WTC11 (cell line): ENCODE data around the gene PLXNB1. TPM values are rescaled to one million over a fixed set of nuclear protein-coding genes. Genes with fewer than 3 reads are reported as not detected.
A peak's percentile ranks its signal among the peaks of the same experiment; 100 is the strongest.

Experiments used
- AFF4 ChIP-seq: sonication (generic); formaldehyde crosslinking; IDR thresholded peaks from 2 replicates; pipeline ENCODE4 v1.8.1; 2023; ENCODE audit warnings: mild to moderate bottlenecking, missing genetic modification reagents, borderline replicate concordance
- ATF1 ChIP-seq: sonication (generic); formaldehyde crosslinking; IDR thresholded peaks from 2 replicates; pipeline ENCODE4 v1.8.1; 2023; ENCODE audit warnings: mild to moderate bottlenecking, moderate library complexity, missing genetic modification reagents
- CREB1 ChIP-seq: sonication (generic); formaldehyde crosslinking; IDR thresholded peaks from 2 replicates; pipeline ENCODE4 v1.8.0; 2023; ENCODE audit warnings: mild to moderate bottlenecking, missing genetic modification reagents
- ESRRA ChIP-seq: sonication (generic); formaldehyde crosslinking; IDR thresholded peaks from 2 replicates; pipeline ENCODE4 v1.8.1; 2022; ENCODE audit warnings: mild to moderate bottlenecking, missing genetic modification reagents, borderline replicate concordance
- FOXK1 ChIP-seq: sonication (generic); formaldehyde crosslinking; IDR thresholded peaks from 2 replicates; pipeline ENCODE4 v1.8.0; 2022; ENCODE audit warnings: mild to moderate bottlenecking, moderate library complexity, missing genetic modification reagents
- GRHL2 ChIP-seq: fragments of 250-450 bp; sonication (Bioruptor Pico); IDR thresholded peaks from 2 replicates; pipeline ENCODE4 v1.8.0; 2022; ENCODE audit warnings: mild to moderate bottlenecking, moderate library complexity; ENCODE audit not compliant: insufficient replicate concordance, severe bottlenecking
- NFATC4 ChIP-seq: fragments of 250-450 bp; sonication (Bioruptor Pico); IDR thresholded peaks from 2 replicates; pipeline ENCODE4 v1.9.0; 2021; ENCODE audit warnings: mild to moderate bottlenecking
- NFE2L1 ChIP-seq: sonication (generic); formaldehyde crosslinking; IDR thresholded peaks from 2 replicates; pipeline ENCODE4 v1.8.1; 2023; ENCODE audit warnings: missing genetic modification reagents
- NR3C1 ChIP-seq: sonication (generic); formaldehyde crosslinking; conservative IDR thresholded peaks from 2 replicates; pipeline ENCODE4 v1.8.1; 2023; ENCODE audit warnings: low read depth, mild to moderate bottlenecking, missing genetic modification reagents
- PRRX2 ChIP-seq: fragments of 250-450 bp; sonication (Bioruptor Pico); IDR thresholded peaks from 2 replicates; pipeline ENCODE4 v1.8.0; 2021; ENCODE audit warnings: mild to moderate bottlenecking
- SMAD3 ChIP-seq: sonication (generic); formaldehyde crosslinking; IDR thresholded peaks from 2 replicates; pipeline ENCODE4 v1.8.0; 2022; ENCODE audit warnings: missing genetic modification reagents, mild to moderate bottlenecking, borderline replicate concordance
- TEAD1 ChIP-seq: sonication (generic); formaldehyde crosslinking; IDR thresholded peaks from 2 replicates; pipeline ENCODE4 v1.8.0; 2022; ENCODE audit warnings: mild to moderate bottlenecking, missing genetic modification reagents
- ZBTB21 ChIP-seq: sonication (generic); formaldehyde crosslinking; IDR thresholded peaks from 2 replicates; pipeline ENCODE4 v1.8.1; 2023; ENCODE audit warnings: mild to moderate bottlenecking, missing genetic modification reagents, borderline replicate concordance
- ZNF232 ChIP-seq: sonication (generic); formaldehyde crosslinking; IDR thresholded peaks from 2 replicates; pipeline ENCODE4 v1.8.0; 2022; ENCODE audit warnings: mild to moderate bottlenecking, missing genetic modification reagents
- ZNF416 ChIP-seq: fragments of 250-450 bp; sonication (Bioruptor Pico); IDR thresholded peaks from 2 replicates; pipeline ENCODE4 v1.9.0; 2021; ENCODE audit warnings: mild to moderate bottlenecking, inconsistent platforms
- total RNA-seq: library from RNA; stranded (reverse); gene quantifications from 3 replicates; pipeline ENCODE4 v1.2.3, GENCODE V29; 2021
- TF ChIP-seq, protein P1 (sequence below): sonication (generic); formaldehyde crosslinking; IDR thresholded peaks from 2 replicates; pipeline ENCODE4 v1.8.1; 2023; ENCODE audit warnings: mild to moderate bottlenecking, missing genetic modification reagents
- TF ChIP-seq, protein P2 (sequence below): sonication (generic); formaldehyde crosslinking; IDR thresholded peaks from 2 replicates; pipeline ENCODE4 v1.8.1; 2023; ENCODE audit warnings: mild to moderate bottlenecking, missing genetic modification reagents
- TF ChIP-seq, protein P3 (sequence below): sonication (generic); formaldehyde crosslinking; IDR thresholded peaks from 2 replicates; pipeline ENCODE4 v1.8.0; 2023; ENCODE audit warnings: missing genetic modification reagents, mild to moderate bottlenecking, borderline replicate concordance

Gene PLXNB1
- total RNA-seq, 1 experiment from 2014 or later, result 143 TPM

DNA sequence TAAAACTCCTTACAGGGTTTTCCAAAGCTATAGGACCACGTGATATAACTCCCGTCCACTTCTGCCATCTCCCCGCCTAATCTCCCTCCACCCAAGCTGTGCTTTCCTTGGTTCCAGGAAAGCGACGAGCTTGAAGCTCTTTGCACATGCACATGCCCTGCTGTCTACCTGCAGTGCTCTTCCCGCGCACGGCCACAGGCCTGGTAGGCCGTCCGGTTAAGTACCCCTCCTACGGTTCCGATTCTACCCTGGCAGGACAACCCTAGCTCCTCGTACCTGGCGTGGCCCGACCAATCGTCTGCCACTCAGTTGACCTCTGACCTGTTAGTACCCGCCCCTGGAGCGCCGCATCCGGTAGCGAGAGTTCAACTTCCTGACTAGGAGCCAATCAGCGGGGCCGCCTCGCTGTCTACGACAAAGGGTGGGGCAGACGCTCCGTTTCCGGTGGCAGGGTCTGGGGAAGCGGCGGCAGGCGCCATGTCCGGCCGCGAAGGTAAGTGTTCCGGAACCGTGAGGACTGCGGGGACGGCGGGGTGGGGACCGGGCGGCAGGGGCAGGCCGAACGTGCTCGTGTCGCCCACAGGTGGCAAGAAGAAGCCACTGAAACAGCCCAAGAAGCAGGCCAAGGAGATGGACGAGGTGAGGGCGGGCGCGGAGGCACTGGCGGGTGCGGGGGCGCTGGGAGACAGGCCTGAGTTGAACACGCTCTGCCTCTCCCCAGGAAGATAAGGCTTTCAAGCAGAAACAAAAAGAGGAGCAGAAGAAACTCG is 10.1 kb upstream of the PLXNB1 start, which contains the start of the genes CCDC51 and TMA7 (continued):
- TF ChIP-seq, protein P1, sequence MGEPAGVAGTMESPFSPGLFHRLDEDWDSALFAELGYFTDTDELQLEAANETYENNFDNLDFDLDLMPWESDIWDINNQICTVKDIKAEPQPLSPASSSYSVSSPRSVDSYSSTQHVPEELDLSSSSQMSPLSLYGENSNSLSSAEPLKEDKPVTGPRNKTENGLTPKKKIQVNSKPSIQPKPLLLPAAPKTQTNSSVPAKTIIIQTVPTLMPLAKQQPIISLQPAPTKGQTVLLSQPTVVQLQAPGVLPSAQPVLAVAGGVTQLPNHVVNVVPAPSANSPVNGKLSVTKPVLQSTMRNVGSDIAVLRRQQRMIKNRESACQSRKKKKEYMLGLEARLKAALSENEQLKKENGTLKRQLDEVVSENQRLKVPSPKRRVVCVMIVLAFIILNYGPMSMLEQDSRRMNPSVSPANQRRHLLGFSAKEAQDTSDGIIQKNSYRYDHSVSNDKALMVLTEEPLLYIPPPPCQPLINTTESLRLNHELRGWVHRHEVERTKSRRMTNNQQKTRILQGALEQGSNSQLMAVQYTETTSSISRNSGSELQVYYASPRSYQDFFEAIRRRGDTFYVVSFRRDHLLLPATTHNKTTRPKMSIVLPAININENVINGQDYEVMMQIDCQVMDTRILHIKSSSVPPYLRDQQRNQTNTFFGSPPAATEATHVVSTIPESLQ (CRISPR knock-in tag), result no peak
- TF ChIP-seq, protein P2, sequence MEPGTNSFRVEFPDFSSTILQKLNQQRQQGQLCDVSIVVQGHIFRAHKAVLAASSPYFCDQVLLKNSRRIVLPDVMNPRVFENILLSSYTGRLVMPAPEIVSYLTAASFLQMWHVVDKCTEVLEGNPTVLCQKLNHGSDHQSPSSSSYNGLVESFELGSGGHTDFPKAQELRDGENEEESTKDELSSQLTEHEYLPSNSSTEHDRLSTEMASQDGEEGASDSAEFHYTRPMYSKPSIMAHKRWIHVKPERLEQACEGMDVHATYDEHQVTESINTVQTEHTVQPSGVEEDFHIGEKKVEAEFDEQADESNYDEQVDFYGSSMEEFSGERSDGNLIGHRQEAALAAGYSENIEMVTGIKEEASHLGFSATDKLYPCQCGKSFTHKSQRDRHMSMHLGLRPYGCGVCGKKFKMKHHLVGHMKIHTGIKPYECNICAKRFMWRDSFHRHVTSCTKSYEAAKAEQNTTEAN (CRISPR knock-in tag), result 0 out of 2 replicates have a peak, but pooled peaks have one; percentile 69
- TF ChIP-seq SMAD3, result peak; percentile 91
- TF ChIP-seq NFATC4 (CRISPR knock-in tag), result no peak
- no peak for TF ChIP-seq AFF4 (CRISPR knock-in tag)
- no peak for TF ChIP-seq ZNF416 (CRISPR knock-in tag)
- TF ChIP-seq ATF1 (CRISPR knock-in tag), result peak; percentile 92
- no peak for TF ChIP-seq PRRX2 (CRISPR knock-in tag)
- peak; percentile 82; the same call in 1 of the 2 replicates for TF ChIP-seq ZBTB21 (CRISPR knock-in tag)
- TF ChIP-seq NR3C1, result no peak
- peak; percentile 65; the same call in 1 of the 2 replicates for TF ChIP-seq ESRRA
- TF ChIP-seq TEAD1 (CRISPR knock-in tag), result peak; percentile 57; the same call in 1 of the 2 replicates
- TF ChIP-seq ZNF232, result peak; percentile 95
- peak; percentile 65 for TF ChIP-seq NFE2L1 (CRISPR knock-in tag)
- TF ChIP-seq FOXK1 (CRISPR knock-in tag), result peak; percentile 96
- TF ChIP-seq, protein P3, sequence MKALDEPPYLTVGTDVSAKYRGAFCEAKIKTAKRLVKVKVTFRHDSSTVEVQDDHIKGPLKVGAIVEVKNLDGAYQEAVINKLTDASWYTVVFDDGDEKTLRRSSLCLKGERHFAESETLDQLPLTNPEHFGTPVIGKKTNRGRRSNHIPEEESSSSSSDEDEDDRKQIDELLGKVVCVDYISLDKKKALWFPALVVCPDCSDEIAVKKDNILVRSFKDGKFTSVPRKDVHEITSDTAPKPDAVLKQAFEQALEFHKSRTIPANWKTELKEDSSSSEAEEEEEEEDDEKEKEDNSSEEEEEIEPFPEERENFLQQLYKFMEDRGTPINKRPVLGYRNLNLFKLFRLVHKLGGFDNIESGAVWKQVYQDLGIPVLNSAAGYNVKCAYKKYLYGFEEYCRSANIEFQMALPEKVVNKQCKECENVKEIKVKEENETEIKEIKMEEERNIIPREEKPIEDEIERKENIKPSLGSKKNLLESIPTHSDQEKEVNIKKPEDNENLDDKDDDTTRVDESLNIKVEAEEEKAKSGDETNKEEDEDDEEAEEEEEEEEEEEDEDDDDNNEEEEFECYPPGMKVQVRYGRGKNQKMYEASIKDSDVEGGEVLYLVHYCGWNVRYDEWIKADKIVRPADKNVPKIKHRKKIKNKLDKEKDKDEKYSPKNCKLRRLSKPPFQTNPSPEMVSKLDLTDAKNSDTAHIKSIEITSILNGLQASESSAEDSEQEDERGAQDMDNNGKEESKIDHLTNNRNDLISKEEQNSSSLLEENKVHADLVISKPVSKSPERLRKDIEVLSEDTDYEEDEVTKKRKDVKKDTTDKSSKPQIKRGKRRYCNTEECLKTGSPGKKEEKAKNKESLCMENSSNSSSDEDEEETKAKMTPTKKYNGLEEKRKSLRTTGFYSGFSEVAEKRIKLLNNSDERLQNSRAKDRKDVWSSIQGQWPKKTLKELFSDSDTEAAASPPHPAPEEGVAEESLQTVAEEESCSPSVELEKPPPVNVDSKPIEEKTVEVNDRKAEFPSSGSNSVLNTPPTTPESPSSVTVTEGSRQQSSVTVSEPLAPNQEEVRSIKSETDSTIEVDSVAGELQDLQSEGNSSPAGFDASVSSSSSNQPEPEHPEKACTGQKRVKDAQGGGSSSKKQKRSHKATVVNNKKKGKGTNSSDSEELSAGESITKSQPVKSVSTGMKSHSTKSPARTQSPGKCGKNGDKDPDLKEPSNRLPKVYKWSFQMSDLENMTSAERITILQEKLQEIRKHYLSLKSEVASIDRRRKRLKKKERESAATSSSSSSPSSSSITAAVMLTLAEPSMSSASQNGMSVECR (CRISPR knock-in tag), result peak; percentile 18; the same call in 1 of the 2 replicates
- no peak for TF ChIP-seq GRHL2
- 0 out of 2 replicates have a peak, but pooled peaks have one; percentile 61 for TF ChIP-seq CREB1 (CRISPR knock-in tag)
- TF ChIP-seq, all 79 proteins: peak for 32
